ENCODE data around the gene OR1I1.
"Not testable (repeated sequence)": the region's sequence is repeated elsewhere in the genome, so short reads cannot be mapped to it uniquely, and the experiment has no call there.

The OR1I1 gene

GRCh38 chr19:15081911-15082310, at the start of gene OR1I1:
TSS of gene OR1I1 (plus strand) at chr19:15082211. CDS start at chr19:15087066, 4,855 bp downstream.
- DNase-seq = no peak

- no peak for DNase-seq
These were observed 46.2 kb upstream of the OR1I1 start for GRCh38 chr19:15035795-15036311.

GRCh38 chr19:15037586-15037985, 44.4 kb upstream of the OR1I1 start:
- DNase-seq = no peak

GRCh38 chr19:15038294-15038693, 43.7 kb upstream of the OR1I1 start:
- DNase-seq = peak; percentile 24

GRCh38 chr19:15042003-15042402, 40.0 kb upstream of the OR1I1 start:
- DNase-seq = no peak

- DNase-seq = no peak
These were observed 39.2 kb upstream of the OR1I1 start for GRCh38 chr19:15042826-15043225.

- no peak for DNase-seq
These were observed 36.5 kb upstream of the OR1I1 start for GRCh38 chr19:15045506-15045905.

- DNase-seq = no peak
These were observed 34.3 kb upstream of the OR1I1 start for GRCh38 chr19:15047680-15048079.

- no peak for DNase-seq
These were observed 33.9 kb upstream of the OR1I1 start for GRCh38 chr19:15048128-15048527.

GRCh38 chr19:15048885-15049541, 33.0 kb upstream of the OR1I1 start, which contains the start of gene CASP14:
TSS of gene CASP14 (plus strand) at chr19:15049480. CDS start at chr19:15052252, 2,772 bp downstream.
- DNase-seq = no peak

GRCh38 chr19:15050639-15051038, 31.4 kb upstream of the OR1I1 start:
- no peak for DNase-seq

GRCh38 chr19:15062036-15062435, 20.0 kb upstream of the OR1I1 start:
- DNase-seq = peak; percentile 31

GRCh38 chr19:15070386-15070785, 11.6 kb upstream of the OR1I1 start:
- DNase-seq = not testable (repeated sequence)

GRCh38 chr19:15072930-15073647, 8.9 kb upstream of the OR1I1 start:
- DNase-seq = no peak

GRCh38 chr19:15074371-15074770, 7.6 kb upstream of the OR1I1 start:
- DNase-seq = no peak

- DNase-seq = no peak
These were observed 6.2 kb upstream of the OR1I1 start for GRCh38 chr19:15075806-15076205.

- DNase-seq = not testable (repeated sequence)
These were observed 2.0 kb upstream of the OR1I1 start for GRCh38 chr19:15080002-15080401.

GRCh38 chr19:15087182-15087581, 5.2 kb downstream of the OR1I1 start:
- DNase-seq = no peak

GRCh38 chr19:15091918-15092753, 10.1 kb downstream of the OR1I1 start:
- DNase-seq = peak; percentile 78

GRCh38 chr19:15093001-15093400, 11.0 kb downstream of the OR1I1 start:
- no peak for DNase-seq

GRCh38 chr19:15096223-15096622, 14.2 kb downstream of the OR1I1 start:
- no peak for DNase-seq

- not testable (repeated sequence) for DNase-seq
These were observed 16.0 kb downstream of the OR1I1 start for GRCh38 chr19:15097980-15098379.

GRCh38 chr19:15098460-15098859, 16.4 kb downstream of the OR1I1 start:
- no peak for DNase-seq

Data from RPMI8226 (cell line).